Skeletal muscle satellite cell (primary cell): ENCODE results near the gene FKBP5. TPM values are rescaled to one million over a fixed set of nuclear protein-coding genes. Genes with fewer than 3 reads are reported as not detected.
A peak's percentile ranks its signal among the peaks of the same experiment; 100 is the strongest.
"Not testable (repeated sequence)": the region's sequence is repeated elsewhere in the genome, so short reads cannot be mapped to it uniquely, and the experiment has no call there.

Experiments
- H3K27me3 ChIP-seq: 2 replicates; pipeline ENCODE4 v1.7.0; 2013; ENCODE audit warnings: low read length; ENCODE audit not compliant: control insufficient read depth, insufficient read depth
- H3K36me3 ChIP-seq: 2 replicates; pipeline ENCODE4 v1.7.0; 2013; ENCODE audit warnings: mild to moderate bottlenecking, control low read depth, low read length; ENCODE audit not compliant: insufficient read depth
- H3K4me1 ChIP-seq: 2 replicates; pipeline ENCODE4 v1.7.0; 2013; ENCODE audit warnings: low read length; ENCODE audit not compliant: control insufficient read depth, insufficient read depth
- H3K4me2 ChIP-seq: 2 replicates; pipeline ENCODE4 v1.7.0; 2013; ENCODE audit warnings: mild to moderate bottlenecking, low read length
- H3K4me3 ChIP-seq: 2 replicates; pipeline ENCODE4 v1.7.0; 2013; ENCODE audit warnings: low read length
- H3K9ac ChIP-seq: 2 replicates; pipeline ENCODE4 v1.7.0; 2013; ENCODE audit warnings: mild to moderate bottlenecking, low read depth, low read length, moderate library complexity
- H3K9me3 ChIP-seq: replicated peaks from 2 replicates; pipeline ENCODE4 v1.7.0; 2013; ENCODE audit warnings: mild to moderate bottlenecking, control low read depth, low read length
- total RNA-seq: library from RNA; depleted of rRNA; stranded (reverse); fragments of >200 nt; gene quantifications from 2 replicates; pipeline ENCODE4 v1.2.3, GENCODE V29; 2012; rRNA removed

The FKBP5 gene
- 45.9 and 52.2 TPM in 2 replicates for total RNA-seq

DNA sequence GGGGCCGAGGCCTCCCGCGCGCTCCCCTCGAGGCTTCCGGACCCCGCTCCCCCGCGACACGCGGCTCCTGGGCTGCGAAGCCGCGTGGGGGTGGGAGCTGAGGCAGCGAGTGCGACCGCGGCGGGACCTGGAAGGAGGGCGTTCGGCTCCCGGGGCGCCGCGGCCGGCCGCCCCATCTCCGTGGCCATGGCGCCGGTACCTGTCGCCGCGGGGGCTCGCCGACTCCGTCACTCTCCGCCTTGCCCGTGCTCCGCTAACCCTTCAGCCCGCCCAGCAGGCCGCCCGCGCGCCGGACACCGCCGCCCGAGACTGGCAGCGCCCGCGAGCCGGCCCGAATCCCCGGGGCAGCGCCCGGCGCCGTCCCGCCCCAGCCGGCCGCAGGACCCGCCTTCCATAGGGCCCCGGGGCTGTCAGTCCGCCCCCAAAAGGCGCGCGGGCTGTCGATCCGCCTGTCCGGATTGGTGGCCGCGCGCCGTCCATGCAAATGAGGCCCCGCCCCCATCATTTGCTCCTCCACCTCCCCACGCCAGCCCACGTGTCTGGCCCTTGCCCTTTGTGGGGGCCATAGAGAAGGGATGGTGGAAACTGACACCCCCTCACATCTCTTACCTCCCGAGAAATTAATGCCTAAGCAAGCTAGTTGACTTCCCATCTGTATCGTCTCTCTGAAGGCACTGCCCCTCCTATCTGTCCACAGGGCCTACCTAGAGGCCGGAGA lies at the start of gene FKBP5:
Gene FKBP5, minus strand, starts transcription at position 311 of the 718 bp plus-strand sequence. CDS start 46,091 bp downstream, outside the sequence.
- peaks cover under 1% of the 10 kb centered on the region for H3K9me3 ChIP-seq
- H3K4me3 ChIP-seq: peak within 1 kb of the TSS; percentile 77
- no peaks in the 10 kb centered on the region for H3K27me3 ChIP-seq
- peaks cover 12% of the 10 kb centered on the region for H3K36me3 ChIP-seq
- H3K4me2 ChIP-seq: peak within 1 kb of the TSS; percentile 73
- H3K4me1 ChIP-seq: peaks cover 25% of the 10 kb centered on the region
- peak within 1 kb of the TSS; percentile 82 for H3K9ac ChIP-seq

DNA sequence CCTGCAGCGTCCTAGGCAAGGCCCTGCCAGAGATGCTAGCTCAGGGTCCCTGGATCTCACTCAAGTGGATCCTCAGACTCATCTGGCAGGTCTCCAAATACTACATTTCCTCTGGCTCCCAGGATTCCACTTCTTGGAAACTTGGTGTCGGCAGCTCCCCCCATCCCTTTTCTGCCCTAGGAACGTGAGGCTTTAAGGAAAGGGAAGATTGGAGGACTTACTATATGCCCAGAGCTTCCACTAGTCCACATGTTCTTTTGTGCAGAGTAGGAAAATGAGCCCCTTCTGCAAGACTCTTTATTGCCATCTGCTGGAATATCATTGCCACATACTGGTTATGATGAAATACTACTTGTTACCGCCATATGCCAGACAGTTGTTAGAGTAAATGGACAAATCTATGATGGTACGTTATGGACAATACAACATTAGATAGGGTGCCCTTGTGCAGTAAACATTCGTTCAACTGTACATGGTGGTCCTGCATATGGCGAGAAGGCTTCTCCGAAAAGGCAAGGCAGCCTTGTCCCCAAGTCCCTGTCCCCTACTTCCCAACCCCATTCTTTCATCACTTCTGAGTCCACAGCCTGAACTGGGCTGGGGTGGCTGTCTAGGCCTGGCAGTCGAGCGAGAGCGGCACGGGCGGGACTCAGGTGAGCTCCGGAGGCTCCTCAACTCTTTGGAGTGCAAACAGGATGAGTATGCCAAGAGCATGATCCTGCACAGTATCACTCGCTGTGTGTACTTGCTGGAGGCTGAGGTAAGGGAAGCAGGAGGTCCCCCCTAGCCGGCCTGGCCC lies 48.9 kb upstream of the FKBP5 start:
- H3K4me1 ChIP-seq: peaks cover 23% of the 10 kb centered on the region
- H3K36me3 ChIP-seq: no peaks in the 10 kb centered on the region
- no peaks in the 10 kb centered on the region for H3K27me3 ChIP-seq
- H3K4me3 ChIP-seq: no peak overlapping the region
- no peaks in the 10 kb centered on the region for H3K9me3 ChIP-seq
- no peak overlapping the region for H3K9ac ChIP-seq
- H3K4me2 ChIP-seq: no peak overlapping the region

DNA sequence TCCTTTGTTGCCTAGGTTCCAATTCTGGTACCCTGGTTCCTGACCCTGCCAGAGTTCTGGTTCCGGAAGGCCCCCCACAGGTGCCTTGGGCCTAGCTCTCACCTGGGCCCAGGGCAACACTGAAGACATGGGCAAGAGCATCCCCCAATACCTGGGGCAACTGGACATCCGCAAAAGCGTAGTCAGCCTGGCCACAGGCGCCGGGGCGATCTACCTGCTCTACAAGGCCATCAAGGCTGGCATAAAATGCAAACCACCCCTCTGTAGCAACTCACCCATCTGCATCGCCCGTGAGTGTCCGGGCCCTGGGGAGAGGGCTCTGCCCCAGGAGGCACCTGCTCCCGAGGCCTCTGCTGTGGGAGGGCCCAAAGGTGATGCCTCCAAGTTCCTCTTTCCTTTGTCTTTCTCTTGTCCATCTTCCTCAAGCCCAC lies 48.3 kb upstream of the FKBP5 start, which contains the start of gene ARMC12:
Gene ARMC12, plus strand, starts transcription at position 51 of the 431 bp plus-strand sequence. Its CDS starts 77 bp downstream, at position 128.
- H3K4me3 ChIP-seq: no peak within 1 kb of the TSS
- H3K4me1 ChIP-seq: peaks cover 30% of the 10 kb centered on the region
- H3K9me3 ChIP-seq: no peaks in the 10 kb centered on the region
- no peak within 1 kb of the TSS for H3K9ac ChIP-seq
- H3K4me2 ChIP-seq: no peak within 1 kb of the TSS
- H3K27me3 ChIP-seq: no peaks in the 10 kb centered on the region
- H3K36me3 ChIP-seq: no peaks in the 10 kb centered on the region

DNA sequence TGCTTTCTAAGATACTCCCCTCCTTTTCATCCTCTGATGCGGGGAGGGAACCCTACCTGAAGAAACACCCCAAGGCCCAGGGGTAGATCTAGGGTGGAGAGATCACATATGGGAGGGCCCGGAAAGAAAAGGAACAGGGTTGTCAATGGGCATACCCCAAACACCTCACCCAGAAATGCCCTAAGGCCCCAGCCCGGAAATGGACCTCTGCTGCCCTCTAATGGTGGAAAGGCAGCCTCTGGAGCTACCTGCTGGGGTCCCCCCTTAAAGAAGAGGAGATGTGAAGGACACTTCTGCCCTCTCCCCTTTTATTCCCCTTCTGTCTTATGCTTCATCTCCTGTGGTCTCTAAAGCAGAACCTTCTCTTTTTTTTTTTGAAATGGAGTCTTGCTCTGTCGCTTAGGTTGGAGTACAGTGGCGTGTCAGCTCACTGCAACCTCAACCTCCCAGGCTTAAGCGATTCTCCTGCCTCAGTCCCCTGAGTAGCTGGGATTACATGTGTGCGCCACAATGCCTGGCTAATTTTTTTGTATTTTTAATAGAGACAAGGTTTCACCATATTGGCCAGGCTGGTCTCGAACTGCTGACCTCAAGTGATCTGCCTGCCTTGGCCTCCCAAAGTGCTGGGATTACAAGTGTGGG lies 47.7 kb upstream of the FKBP5 start:
- H3K36me3 ChIP-seq: no peaks in the 10 kb centered on the region
- peaks cover 33% of the 10 kb centered on the region for H3K4me1 ChIP-seq
- no peak overlapping the region for H3K4me3 ChIP-seq

DNA sequence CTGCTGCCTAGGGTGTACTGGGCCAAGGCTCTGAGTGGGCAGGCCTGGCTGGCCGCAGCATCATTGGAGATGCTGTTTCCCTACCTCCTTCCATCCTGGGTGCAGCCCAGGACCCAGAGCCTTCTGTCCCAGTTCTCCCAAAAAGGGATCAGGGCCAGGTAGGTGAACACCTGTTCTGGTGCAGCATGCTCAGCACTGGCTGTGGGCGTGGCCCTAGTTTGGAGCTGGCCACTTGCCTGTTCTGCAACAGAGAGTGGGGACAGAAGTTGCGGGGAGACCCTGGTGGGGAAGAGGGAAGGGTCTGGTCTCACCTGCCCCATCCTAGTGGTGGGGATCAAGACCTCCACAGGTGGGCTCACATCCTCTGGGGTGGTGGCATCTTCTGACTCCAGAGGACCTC lies 46.7 kb upstream of the FKBP5 start:
- no peaks in the 10 kb centered on the region for H3K9me3 ChIP-seq
- no peak overlapping the region for H3K9ac ChIP-seq
- H3K4me1 ChIP-seq: peaks cover 40% of the 10 kb centered on the region
- H3K4me3 ChIP-seq: no peak overlapping the region
- H3K27me3 ChIP-seq: no peaks in the 10 kb centered on the region
- H3K36me3 ChIP-seq: no peaks in the 10 kb centered on the region
- no peak overlapping the region for H3K4me2 ChIP-seq

More for the DNA sequence above, 47.7 kb upstream of the FKBP5 start:
- no peak overlapping the region for H3K9ac ChIP-seq
- H3K4me2 ChIP-seq: no peak overlapping the region
- no peaks in the 10 kb centered on the region for H3K9me3 ChIP-seq
- H3K27me3 ChIP-seq: no peaks in the 10 kb centered on the region

DNA sequence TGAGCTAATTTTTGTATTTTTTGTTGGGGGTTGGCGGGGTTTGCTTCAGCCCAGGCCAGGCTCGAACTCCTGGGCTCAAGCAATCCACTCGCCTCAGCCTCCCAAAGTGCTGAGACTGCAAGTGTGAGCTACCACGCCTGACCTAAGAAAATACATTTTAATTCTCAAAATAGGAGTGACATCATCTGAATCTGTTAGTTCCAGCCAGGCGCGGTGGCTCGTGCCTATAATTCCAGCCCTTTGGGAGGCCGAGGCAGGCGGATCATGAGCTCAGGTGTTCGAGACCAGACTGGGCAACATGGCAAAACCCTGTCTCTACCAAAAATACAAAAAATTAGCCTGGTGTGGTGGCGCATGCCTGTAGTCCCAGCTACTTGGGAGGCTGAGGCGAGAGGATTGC lies 45.6 kb upstream of the FKBP5 start:
- not testable (repeated sequence) for H3K9ac ChIP-seq, H3K4me3 ChIP-seq, H3K36me3 ChIP-seq, H3K4me2 ChIP-seq, H3K27me3 ChIP-seq, H3K9me3 ChIP-seq
- H3K4me1 ChIP-seq: peaks cover 51% of the 10 kb centered on the region

DNA sequence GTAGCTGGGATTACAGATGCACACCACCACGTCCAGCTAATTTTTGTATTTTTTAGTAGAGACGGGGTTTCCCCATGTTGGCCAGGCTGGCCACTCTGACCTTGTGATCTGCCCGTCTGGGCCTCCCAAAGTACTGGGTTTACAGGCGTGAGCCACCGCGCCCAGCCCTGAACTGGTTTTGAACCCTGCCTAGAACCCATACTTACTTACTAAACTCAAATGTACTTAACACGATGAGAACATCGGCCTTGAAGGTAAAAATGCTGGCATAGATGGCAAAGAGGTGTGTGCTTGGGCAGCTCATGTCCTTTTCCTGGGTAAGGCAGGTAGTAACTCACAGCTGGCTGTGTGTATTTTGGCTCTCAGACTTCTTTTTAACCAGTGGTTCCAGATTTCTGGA lies 44.9 kb upstream of the FKBP5 start:
- Histone ChIP-seq H3K4me1 (peaks cover 57% of the 10 kb centered on the region), H3K4me3 (no peak overlapping the region), H3K9me3 (no peaks in the 10 kb centered on the region), H3K27me3 (no peaks in the 10 kb centered on the region), H3K4me2 (no peak overlapping the region), H3K9ac (no peak overlapping the region), H3K36me3 (no peaks in the 10 kb centered on the region)

DNA sequence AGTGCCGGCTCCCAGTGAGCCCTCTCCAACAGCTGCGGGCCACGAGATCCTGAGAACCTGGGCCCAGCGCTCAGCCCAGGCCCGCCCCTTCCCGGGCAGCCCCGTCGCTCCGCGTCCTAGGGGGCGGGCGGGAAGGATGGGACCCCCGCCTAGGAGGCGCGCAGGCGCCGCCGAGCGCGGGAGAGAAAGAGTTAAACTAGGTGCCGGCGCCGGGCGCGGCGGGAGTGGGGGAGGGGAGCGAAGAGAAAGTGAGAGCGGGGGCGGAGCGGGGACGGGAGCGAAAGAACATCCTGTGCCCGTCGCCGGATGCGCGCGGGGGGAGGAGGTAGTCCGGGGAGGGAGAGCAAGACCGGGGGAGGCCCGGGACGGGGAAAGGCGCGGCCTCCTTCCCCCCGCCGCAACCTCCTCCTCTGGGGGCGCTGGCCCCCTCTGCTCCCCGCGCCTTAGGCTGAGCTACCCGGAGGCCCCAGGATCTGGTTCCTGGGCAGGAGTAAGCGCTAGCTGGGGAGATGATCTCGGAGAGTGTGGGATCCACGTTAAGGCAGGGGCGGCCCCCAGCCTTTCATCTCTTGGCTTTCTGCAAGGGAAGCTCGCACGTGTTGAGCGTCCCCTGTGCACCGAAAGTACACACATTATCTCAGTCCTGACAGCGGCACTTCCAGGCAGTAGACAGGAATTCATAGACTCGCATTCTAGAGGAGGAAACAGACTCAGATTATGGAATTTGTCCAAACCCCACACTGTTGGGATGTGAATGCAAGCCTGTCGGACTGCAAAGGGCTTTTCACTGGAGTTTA lies 43.2 kb upstream of the FKBP5 start:
- peak overlapping the region; percentile 94 for H3K4me2 ChIP-seq
- H3K4me1 ChIP-seq: peaks cover 72% of the 10 kb centered on the region
- H3K27me3 ChIP-seq: no peaks in the 10 kb centered on the region

DNA sequence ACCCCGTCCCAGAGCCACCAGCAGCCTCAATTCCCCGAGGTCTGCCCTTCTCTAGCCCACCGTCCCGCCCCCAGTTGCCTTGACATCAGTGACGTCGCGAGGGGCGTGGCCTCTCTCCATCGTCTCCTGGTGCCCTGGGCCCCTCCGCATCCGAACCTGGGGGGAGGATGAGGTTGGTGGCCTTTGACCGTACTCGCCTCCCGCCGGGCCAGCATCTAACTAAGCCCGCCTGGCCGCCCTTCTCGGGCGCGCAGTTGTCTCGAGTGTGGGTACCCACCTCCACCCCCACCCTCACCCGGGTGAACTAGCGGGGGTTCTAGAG lies 42.7 kb upstream of the FKBP5 start:
- Histone ChIP-seq H3K27me3 (no peaks in the 10 kb centered on the region), H3K9ac (peak overlapping the region; percentile 94), H3K4me1 (peaks cover 78% of the 10 kb centered on the region), H3K9me3 (no peaks in the 10 kb centered on the region), H3K4me2 (peak overlapping the region; percentile 94), H3K4me3 (peak overlapping the region; percentile 72), H3K36me3 (no peaks in the 10 kb centered on the region)

More for the DNA sequence above, 43.2 kb upstream of the FKBP5 start:
- no peaks in the 10 kb centered on the region for H3K9me3 ChIP-seq
- H3K9ac ChIP-seq: peak overlapping the region; percentile 94
- H3K4me3 ChIP-seq: peak overlapping the region; percentile 72
- H3K36me3 ChIP-seq: no peaks in the 10 kb centered on the region

DNA sequence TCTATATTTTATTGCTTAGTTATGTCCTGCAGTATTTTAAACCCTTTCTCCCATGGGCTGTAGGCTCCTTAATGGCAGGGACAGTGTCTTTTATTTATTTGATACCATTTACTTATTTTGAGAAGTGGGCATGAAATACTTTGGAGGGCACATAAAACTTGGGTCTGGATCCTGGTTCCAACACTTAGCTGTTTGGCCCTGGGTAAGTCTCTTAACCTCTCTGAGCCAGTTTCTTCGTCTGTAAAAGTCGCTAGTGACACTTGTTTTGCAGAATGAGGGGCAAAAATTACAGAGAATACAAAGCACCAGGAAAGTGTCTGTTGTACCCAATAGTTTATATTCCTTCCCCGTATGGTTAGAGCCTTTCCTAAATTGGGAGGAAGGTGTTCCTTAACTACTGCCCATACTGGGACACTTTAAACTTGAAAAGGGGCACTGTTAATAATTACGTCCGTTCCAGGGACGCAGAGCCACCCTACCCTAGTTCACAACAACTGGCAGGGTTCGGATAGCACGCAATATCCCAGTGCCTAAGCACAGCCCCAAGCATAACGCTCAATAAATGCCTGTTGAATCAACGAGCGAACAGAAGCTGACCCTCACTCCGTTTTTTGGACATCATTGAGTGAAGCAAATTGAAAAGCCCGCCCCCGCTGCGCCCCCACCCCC lies 42.2 kb upstream of the FKBP5 start:
- peak overlapping the region; percentile 94 for H3K9ac ChIP-seq

More for the DNA sequence above, 42.2 kb upstream of the FKBP5 start:
- H3K4me1 ChIP-seq: peaks cover 79% of the 10 kb centered on the region
- peak overlapping the region; percentile 94 for H3K4me2 ChIP-seq
- peak overlapping the region; percentile 55 for H3K4me3 ChIP-seq
- no peaks in the 10 kb centered on the region for H3K9me3 ChIP-seq
- H3K36me3 ChIP-seq: no peaks in the 10 kb centered on the region
- H3K27me3 ChIP-seq: no peaks in the 10 kb centered on the region
